Measurements from ENCODE around the gene RCBTB1.
A peak's percentile ranks its signal among the peaks of the same experiment; 100 is the strongest.

The RCBTB1 gene

DNA sequence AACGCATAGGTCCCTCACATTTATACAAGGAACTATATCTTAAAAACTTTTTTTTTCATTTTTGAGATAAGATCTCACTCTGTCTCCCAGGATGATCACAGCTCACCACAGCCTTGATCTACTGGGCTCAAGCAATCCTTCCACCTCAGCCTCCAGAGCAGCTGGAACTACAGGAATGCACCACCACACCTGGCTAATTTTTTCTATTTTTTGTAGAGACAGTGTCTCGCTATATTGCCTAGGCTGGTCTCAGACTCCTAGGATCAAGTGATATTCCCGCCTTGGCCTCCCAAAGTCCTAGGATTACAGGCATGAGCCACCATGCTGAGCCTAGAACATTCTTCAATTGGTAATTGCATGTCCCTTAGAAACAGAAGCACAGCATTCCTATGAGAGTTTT lies 41.7 kb downstream of the RCBTB1 start:
- TF ChIP-seq, protein P1, sequence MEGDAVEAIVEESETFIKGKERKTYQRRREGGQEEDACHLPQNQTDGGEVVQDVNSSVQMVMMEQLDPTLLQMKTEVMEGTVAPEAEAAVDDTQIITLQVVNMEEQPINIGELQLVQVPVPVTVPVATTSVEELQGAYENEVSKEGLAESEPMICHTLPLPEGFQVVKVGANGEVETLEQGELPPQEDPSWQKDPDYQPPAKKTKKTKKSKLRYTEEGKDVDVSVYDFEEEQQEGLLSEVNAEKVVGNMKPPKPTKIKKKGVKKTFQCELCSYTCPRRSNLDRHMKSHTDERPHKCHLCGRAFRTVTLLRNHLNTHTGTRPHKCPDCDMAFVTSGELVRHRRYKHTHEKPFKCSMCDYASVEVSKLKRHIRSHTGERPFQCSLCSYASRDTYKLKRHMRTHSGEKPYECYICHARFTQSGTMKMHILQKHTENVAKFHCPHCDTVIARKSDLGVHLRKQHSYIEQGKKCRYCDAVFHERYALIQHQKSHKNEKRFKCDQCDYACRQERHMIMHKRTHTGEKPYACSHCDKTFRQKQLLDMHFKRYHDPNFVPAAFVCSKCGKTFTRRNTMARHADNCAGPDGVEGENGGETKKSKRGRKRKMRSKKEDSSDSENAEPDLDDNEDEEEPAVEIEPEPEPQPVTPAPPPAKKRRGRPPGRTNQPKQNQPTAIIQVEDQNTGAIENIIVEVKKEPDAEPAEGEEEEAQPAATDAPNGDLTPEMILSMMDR (IDR thresholded peaks at IDR 0.05; ENCODE audit: low read depth, low read length): no peak
- DNase-seq (ENCODE audit: low read depth in 2 of 2): no peak

DNA sequence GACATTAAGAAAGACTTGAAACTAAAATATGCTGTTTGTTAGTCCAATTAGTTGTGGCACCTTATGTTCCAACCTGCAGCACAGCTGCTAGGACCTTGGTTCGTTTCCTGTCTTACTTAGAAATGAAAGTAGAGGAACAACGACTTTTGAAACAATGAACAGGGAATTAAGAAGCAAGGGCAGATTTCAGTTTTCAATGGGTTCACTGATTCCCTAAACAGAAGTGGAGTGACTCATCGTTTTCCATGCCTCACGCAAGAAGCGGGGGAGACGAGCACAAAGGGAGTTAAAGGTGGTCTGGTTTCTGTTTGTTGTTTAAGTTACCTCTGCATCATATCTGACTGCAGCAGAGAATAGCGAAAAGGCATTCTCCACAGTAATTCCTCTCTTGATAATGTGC lies 44.8 kb downstream of the RCBTB1 start:
- DNase-seq (ENCODE audit: low read depth in 2 of 2): peak; percentile 39 to 62
- no peak overlapping the region for H3K4me3 ChIP-seq (replicated peaks in 1 of 2; ENCODE audit: low read depth in 2 of 2, low read length in 2 of 2)
- TF ChIP-seq, protein P1 (IDR thresholded peaks at IDR 0.05; ENCODE audit: low read depth, low read length): no peak

More for the DNA sequence above, 41.7 kb downstream of the RCBTB1 start:
- H3K4me3 ChIP-seq (replicated peaks in 1 of 2; ENCODE audit: low read depth in 2 of 2, low read length in 2 of 2): no peak overlapping the region

DNA sequence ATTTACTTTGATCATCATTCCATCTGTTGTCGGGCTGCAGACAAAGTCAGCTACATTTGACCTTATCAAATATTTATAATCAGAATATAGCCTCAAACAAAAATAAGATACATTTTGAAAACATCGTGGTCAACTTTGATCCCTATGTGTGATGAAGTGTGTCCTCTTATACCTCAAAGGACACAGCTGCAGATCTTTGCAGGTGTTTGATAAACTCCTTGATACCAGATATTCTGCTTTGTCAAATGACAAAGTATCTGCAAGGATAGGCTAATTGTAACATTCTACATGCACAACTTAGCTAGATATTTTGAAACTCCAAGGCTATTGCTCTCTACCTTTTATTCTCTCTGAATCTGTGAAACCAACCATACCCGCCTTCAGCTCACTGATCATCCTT lies 45.6 kb downstream of the RCBTB1 start:
- DNase-seq (ENCODE audit: low read depth in 2 of 2): no peak
- TF ChIP-seq, protein P1 (IDR thresholded peaks at IDR 0.05; ENCODE audit: low read depth, low read length): no peak
- H3K4me3 ChIP-seq (replicated peaks in 1 of 2; ENCODE audit: low read depth in 2 of 2, low read length in 2 of 2): no peak overlapping the region

DNA sequence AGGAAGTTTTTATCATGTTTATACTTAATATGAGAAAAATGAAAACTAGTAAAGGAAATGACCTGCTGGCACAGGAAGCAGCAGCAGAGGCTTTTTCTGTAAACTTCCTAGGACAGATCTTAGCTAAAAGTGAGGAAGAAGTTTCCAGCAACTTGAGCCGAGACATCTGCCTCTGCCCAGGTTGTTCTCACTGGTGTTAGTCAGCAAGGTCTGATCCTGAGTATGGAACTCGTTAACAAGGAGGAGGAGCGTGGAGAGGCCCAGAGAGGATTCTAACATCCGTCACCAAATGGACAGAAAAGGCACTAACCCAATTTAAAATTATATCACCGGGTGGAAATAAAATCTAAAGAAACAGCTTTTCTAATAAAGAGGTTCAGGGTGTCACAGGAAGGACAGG lies 46.0 kb downstream of the RCBTB1 start:
- DNase-seq (ENCODE audit: low read depth in 2 of 2): no peak
- no peak overlapping the region for H3K4me3 ChIP-seq (replicated peaks in 1 of 2; ENCODE audit: low read depth in 2 of 2, low read length in 2 of 2)
- TF ChIP-seq, protein P1 (IDR thresholded peaks at IDR 0.05; ENCODE audit: low read depth, low read length): no peak

DNA sequence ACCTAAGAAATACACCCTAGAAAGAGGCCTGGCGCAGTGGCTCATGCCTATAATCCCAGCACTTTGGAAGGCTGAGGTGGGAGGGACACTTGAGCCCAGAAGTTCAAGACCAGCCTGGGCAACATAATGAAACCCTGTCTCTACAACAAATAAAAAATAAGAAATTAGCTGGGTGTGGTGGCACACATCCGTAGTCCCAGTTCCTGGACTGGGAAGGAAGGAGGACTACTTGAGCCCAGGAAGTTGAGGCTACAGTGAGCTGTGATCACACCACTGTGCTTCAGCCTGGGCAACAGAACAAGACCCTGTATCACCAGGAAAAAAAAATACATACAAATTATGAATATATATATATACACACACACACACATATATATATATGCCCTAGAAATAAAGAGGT lies 47.0 kb downstream of the RCBTB1 start:
- DNase-seq (ENCODE audit: low read depth in 2 of 2): no peak
- H3K4me3 ChIP-seq (replicated peaks in 1 of 2; ENCODE audit: low read depth in 2 of 2, low read length in 2 of 2): no peak overlapping the region
- TF ChIP-seq, protein P1 (IDR thresholded peaks at IDR 0.05; ENCODE audit: low read depth, low read length): no peak

DNA sequence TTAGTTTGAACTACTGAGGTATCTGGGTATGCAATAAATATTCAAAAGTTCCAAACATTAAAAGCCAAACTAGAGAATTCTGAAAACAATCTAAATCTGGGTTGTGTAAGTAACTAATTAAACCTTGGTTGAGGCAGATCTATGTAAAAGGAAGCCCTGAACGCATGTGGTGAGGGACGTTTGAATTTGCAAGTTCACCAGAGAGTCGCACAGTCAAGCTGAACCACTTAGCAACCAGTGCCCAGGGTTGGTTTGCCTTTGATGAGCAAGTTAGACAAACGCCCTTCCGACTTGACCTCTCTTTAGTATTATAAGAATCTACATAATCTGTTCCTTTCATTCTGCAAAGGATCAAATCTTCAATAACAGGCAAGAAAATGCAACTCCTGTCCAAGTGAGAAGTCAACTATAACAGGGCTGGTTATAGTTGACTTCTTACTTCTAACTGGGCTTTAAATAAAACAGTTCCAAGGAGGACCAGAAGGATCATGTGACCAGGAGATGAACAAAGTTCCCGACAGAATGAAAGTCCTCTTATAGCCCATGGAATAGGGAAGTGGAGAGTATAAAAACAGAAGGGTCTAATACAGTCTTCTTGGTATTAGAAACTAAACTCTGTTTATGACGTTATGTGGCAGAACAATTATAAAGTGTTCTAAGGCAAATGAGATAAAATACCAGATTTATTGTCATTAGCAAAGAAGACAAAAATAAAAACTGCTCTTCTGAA lies 49.0 kb downstream of the RCBTB1 start:
- no peak overlapping the region for H3K4me3 ChIP-seq (replicated peaks in 1 of 2; ENCODE audit: low read depth in 2 of 2, low read length in 2 of 2)
- TF ChIP-seq, protein P1 (IDR thresholded peaks at IDR 0.05; ENCODE audit: low read depth, low read length): no peak
- DNase-seq (ENCODE audit: low read depth in 2 of 2): no peak
